T-helper 2 cell (primary cell): ENCODE data around the gene TUBA3E.
"Not testable (repeated sequence)": the region's sequence is repeated elsewhere in the genome, so short reads cannot be mapped to it uniquely, and the experiment has no call there.

Experiments
- DNase-seq, 5 experiments: peaks; one replicate each; pipeline versions ENCODE4 v3.0.0 to v3.0.0-alpha.2; 2012 to 2022

TUBA3E gene

GRCh38 chr2:130190237-130190636 lies 8.0 kb downstream of the TUBA3E start:
- no peak for DNase-seq

- not testable (repeated sequence) for DNase-seq
These were observed 9.3 kb downstream of the TUBA3E start for GRCh38 chr2:130188958-130189357.

GRCh38 chr2:130187859-130188792 lies 10.1 kb downstream of the TUBA3E start:
- DNase-seq: not testable (repeated sequence)

GRCh38 chr2:130187268-130187667 lies 11.0 kb downstream of the TUBA3E start:
- no peak for DNase-seq

GRCh38 chr2:130186391-130186790 lies 11.8 kb downstream of the TUBA3E start:
- no peak for DNase-seq

- no peak for DNase-seq
These were observed 12.3 kb downstream of the TUBA3E start for GRCh38 chr2:130185896-130186295.

- no peak for DNase-seq
These were observed 12.8 kb downstream of the TUBA3E start for GRCh38 chr2:130185436-130185835.

- no peak for DNase-seq
These were observed 14.5 kb downstream of the TUBA3E start for GRCh38 chr2:130183512-130184373.

- DNase-seq: not testable (repeated sequence)
These were observed 15.3 kb downstream of the TUBA3E start for GRCh38 chr2:130182826-130183511.

GRCh38 chr2:130181880-130182682 lies 16.2 kb downstream of the TUBA3E start, which contains the start of gene MZT2B:
MZT2B (plus strand) TSS chr2:130182262; CDS start chr2:130182283, 21 bp downstream.
- peak; percentile 82 to 94 (median 86) for DNase-seq

GRCh38 chr2:130181325-130181879 lies 16.8 kb downstream of the TUBA3E start, which contains the start of gene SMPD4:
SMPD4 (minus strand) TSS chr2:130181602; CDS start chr2:130176592, 5,010 bp downstream.
- peak; percentile 95 to 98 (median 97) for DNase-seq

GRCh38 chr2:130180404-130181324 lies 17.6 kb downstream of the TUBA3E start:
- DNase-seq: not testable (repeated sequence)

- peak in 1 of 5 experiments; percentile 24 for DNase-seq
These were observed 23.4 kb downstream of the TUBA3E start for GRCh38 chr2:130174866-130175265.

GRCh38 chr2:130169896-130170295 lies 28.3 kb downstream of the TUBA3E start:
- DNase-seq: no peak

GRCh38 chr2:130169163-130169562 lies 29.1 kb downstream of the TUBA3E start:
- not testable (repeated sequence) for DNase-seq

- not testable (repeated sequence) for DNase-seq
These were observed 31.6 kb downstream of the TUBA3E start for GRCh38 chr2:130166611-130167010.

- no peak for DNase-seq
These were observed 32.8 kb downstream of the TUBA3E start for GRCh38 chr2:130165293-130166016.

GRCh38 chr2:130162968-130163367 lies 35.3 kb downstream of the TUBA3E start:
- no peak for DNase-seq

- DNase-seq: not testable (repeated sequence)
These were observed 35.8 kb downstream of the TUBA3E start for GRCh38 chr2:130162486-130162885.
